Inflammatory macrophage treated with lipopolysaccharide for 4 hours (primary cell): ENCODE data around the gene AKAP8.

Source experiments
- DNase-seq: peaks from one replicate; pipeline ENCODE4 v3.0.0-alpha.2; 2020

The AKAP8 gene

DNA sequence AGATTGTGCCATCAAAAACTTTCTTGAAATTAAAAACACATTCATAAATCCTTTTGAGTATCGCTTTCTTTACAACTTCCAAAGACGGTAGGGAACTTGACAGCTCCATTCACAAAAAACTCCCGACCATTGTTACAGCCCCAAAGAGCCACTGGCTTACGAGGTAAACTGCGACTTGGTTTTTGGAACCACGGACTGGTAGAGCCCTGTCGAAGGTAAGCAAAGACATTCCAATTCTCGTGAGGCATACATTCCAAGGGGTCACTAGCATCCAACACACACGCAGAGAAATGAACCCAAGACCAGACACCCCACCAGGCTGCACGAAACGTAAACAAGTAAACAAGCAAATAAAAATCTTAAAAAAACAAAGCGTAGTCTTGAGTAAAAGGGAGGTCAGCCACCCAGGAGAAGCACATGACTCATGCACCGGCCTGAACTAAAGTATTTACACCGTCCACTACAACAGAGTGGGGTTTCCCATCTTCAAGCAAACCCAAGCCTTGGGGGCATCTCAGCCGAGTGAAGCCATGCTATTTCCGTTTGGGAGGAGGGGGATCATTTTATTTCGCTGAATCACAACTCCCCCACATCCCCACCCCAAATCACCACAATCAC lies 48.7 kb downstream of the AKAP8 start:
- DNase-seq: peak; percentile 47

DNA sequence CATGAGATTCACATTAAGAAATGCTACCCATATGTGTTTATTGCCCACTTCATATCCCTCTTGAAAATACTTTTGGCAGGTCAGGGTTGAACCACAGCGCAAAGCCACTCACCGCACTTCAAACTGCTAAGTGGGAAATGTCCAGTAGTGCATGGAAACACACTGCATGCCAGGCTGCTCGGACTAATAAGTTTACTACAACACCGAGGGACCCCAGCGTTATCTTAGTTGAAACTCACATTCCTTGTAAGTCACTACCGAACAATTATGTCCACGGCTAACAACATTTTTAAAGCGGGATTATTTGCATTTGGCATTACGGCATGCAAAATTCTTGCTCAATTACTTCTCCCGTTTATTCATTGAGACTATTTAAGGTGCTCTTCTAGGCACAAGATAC lies 51.3 kb downstream of the AKAP8 start:
- no peak for DNase-seq

DNA sequence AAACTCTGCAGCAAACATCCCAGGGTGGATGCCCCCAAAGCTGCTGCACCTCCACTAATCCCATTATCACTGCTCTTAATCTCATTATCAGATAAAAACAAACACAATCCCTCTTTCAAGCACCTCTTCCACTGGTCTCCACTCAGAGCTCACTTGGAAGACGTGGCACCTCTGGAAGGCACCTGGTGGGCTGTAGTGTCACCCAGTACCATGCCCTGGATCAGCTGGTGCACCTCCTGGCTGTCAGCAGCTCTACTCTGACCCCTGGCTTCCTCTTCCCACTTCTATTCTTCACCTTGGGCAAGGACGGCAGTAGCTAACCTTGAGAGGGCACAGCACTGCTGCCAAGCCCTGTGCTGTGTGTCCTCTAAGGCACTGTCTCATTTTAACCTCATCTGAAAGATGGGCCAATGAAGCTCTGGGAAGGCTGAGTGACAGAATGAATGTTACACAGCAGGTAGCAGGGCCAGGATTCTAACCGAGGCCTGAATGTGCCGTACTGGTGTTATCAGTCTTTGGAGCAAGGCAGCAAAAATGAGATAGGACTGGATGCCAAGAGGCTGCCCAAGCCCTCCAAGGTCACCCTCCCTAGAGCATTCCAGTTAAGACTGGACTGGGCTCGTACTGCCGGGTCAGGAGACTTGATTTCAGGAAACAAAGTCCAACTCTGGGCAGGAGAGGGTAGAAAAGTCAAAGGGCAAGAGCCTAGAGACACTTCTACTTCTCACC lies 54.6 kb downstream of the AKAP8 start:
- no peak for DNase-seq

DNA sequence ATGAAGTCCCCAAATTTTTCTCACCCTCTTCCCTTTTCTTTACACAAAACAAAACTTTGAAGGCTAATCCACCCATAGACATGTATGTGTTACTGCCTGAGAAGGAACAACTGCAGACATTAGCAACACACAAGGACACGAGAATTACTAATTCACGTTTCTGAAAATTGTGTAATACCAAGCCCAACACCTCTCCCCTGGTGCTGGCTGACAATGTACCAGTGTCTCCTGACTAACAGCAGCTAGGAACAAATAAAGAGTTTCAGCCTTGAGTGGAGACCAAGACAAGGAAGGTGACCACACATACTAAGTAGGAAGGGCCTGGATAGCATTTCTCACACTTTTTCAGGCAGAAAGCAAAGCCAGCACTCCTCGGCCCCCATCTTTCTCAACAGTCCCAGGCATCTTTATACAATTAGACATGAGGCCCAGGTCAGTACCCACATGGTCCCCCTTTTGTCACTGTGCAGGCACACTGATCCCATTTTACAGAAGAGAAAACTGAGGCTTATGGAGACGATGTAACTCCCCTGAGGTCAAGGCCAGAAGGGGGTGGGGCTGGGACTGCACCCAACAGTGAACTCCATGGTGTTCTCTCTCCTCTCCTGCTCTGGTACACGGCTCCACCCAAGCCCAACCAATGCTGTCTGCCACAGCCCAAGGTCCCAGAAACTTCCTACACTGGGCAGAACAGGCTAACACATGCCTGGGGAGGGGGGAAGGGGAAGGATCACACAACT lies 55.9 kb downstream of the AKAP8 start:
- DNase-seq: peak; percentile 61

DNA sequence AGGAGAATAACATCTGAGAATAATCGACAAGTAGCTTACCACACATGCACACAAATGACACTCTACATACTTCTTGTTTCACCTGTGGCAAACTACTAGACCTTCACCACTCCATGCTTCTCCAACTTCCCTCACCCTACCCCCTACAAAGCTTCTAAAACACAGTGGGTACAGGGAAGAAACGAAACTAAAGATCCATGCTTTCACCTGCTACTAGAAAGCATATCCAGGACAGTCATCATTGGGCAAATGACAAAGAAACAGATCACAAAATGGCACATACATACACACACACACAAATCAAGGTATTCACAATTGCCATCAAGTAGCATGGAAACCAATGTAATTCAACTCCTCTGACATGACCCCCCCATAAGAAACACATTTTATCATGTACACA lies 57.8 kb downstream of the AKAP8 start:
- DNase-seq: no peak

DNA sequence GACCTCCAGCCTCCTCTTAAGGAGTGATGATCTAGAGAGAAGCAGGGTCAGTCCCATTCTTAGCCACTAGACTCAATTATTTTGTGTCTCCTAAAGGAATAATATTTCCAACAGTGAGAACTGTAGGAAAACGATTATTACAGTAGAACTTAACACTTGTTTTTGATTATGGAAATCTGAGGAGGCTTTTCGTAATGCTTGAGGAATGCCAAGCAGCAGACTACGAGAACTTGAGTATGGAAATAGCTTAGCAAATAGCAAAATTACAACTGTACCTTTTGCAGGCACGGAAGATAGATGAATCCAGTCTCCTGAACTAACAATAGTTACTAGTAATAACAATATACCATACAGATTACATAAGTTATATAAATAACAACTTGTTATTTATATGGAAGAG lies 59.5 kb downstream of the AKAP8 start:
- DNase-seq: no peak

DNA sequence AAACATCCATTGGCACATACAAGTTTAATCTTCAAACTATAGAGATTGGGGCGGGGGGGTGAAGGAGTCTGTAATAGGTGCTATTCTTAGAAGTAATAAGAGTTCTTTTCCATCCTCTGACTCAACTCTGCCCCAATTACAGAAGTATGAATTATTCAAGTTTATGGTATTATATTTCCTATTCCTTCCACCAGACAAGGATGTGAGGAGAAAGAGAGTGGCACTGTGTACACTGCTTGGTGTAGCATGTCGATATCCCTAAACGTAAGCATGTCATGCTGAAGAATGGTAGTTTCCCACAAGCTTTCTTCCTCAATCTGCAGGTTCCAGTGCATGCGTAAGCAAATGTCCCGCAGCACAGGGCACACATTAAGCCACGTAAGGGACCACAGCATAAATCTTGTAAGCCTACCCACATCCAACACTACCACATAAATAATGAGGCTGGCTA lies 61.3 kb downstream of the AKAP8 start:
- peak; percentile 86 for DNase-seq

DNA sequence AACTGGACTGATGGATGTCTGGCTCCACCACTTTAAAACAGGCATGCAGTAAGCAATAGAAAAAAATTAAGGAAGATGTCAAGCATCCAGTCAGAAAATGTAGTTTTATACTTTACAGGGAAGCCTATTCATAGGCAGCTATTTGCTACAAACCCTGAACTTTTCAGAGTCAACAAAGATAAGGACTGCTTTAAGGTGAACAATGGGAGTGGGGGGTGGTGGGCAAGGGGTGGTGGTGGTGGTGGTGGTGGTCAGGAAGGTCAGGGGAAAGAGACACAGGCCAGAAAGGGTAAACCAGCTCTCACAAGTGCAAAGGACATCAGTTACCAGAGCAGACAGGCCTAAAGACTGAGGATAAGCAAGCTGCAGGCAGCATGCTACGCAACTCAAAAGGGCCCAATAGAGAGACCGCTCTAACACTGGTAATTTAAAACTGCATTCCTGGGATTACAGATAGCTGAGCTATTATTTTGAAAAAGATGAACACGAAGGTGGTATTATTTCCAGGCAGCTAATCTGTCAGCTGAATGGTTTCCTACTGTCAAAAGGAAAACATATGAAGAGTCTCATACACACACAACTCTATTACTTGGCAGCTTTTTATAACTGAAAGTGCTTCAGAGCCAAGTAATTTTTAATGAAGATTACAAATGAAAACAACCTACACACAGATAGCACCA lies 62.1 kb downstream of the AKAP8 start:
- no peak for DNase-seq

DNA sequence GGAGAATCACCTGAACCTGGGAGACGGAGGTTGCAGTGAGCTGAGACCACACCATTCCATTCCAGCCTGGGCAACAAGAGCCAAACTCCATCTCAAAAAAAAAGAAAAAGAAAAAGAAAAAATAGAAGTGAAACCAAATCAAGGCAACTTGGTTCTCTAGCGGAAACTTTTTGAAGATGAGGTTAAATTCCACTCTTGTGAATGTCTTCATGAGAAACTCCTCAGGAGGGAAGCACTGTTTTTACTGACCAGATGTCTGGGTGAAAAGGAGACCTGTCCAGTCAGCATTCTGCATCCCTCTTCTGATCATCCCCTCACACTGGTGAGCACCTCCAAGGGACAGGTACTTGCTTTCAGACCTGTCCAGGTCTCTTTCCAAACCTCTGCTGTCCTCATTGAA lies 63.1 kb downstream of the AKAP8 start:
- peak; percentile 63 for DNase-seq

DNA sequence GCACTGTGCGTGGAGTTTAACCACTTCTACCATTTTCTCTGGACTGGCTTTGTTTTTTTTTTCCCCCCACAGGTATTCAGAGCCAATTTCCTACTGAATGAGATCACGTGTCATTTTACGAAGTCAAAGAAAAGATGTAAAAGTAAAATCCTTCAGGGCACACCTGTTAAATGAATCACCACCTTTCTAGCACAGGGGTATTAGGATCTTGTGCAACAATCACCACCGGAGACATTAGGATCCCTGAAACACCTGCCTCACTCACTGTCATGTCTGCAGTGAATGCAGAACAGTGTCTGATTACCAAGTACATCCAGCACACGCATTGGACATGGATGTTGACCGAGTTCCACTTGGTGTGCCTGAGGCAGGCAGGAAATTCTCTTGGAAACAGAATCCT lies 64.5 kb downstream of the AKAP8 start:
- DNase-seq: no peak

DNA sequence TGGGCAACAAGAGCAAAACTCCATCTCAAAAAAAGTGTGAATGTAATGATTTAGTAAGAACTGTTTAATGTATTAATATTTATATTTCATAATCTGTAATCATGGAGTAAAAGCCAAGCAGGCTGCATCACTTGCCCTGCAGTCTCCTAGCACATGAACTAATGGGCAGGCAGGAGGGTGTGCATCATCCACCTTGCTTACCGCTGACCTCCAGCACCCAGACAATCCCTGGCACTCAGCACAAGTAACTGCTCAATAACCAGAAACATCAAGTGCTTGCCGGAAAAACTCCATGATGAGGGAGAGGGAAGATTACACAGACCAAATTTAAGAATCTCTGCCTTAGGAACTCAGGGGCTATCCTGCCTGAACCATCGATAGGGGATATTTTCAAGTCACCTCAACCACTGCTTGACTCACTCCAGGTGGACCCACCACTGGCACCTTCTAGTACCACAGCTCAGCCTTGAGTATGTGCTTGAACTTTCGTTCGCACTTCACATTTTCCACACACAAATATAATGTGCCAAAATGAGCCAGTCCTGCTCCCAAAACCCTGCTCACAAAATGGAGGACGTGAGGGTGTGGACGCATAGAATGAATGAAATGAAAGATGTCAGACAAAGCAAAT lies 65.8 kb downstream of the AKAP8 start:
- no peak for DNase-seq

DNA sequence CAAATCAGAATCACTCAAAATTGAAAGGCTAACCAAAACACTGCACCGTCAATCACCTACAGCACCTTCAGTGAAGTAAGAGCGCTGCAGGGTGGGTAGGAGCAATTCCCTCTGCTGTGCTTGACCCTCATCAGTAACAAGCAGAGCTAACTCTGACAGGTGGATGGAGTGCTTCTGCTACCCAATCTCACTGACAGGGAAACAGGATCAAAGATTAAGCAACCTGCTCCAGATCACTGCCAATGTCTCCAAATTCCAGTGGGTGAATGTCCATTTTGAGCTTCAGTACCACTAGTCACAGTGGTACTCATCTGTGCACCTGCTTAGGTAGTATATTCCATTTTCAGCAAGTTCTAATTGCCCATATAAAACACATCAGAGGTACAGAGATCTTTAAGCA lies 72.4 kb downstream of the AKAP8 start:
- no peak for DNase-seq

DNA sequence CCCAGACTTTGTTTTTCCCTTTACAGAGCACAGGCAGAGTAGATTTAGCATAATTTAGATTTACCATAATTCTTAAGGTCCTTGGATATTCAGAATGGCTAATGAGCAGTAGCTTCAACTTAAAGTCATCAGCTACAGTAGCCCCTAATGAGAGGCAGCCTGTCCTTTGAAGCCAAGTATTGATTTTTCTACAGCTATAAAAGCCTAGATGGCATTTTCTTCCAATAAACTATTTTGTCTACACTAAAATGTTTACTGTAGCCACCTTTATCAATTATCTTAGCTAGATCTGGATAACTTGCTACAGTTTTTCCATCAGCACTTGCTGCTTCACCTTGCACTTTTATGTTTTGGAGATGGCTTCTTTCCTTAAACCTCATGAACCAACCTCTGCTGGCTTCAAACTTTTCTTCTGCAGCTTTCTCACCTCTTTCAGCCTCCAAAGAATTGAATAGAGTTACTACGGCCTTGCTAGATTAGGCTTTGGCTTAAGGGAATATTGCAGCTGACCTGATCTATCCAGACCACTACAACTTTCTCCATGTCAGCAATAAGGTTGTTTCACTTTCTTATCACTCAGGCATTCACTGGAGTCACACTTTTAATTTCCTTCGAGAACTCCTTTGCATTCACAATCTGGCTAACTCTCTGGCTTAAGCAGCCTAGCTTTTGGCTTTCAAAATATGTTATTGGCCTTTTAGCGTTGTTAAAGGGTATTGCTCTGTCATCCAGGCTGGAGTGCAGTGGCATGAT lies 73.8 kb downstream of the AKAP8 start:
- DNase-seq: no peak

DNA sequence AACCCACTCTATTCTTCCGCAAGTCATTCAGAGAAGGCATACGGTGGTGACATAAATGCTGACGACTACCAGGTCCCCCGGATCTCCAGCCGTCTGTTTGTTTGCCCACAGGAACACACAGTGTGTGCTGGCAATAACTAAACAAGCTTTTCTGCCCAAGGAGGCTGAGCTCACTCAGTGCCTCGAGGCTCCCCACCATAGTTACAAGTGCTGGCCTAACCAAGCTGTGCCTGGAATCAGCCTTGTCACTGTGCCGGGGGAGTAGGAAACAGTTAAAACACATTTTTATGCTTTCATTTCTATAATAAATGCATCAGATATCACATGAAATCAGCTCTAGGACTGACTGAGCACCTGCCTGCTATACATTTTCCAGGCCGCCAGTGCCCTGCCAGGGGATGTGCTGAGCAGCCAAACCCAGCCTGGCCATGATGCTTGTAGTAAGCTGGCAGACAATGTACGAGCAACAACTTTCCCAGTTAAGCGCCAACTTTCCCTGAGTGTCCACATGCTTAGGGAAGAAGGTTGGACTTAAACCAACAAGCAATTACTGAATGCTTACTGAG lies 75.4 kb downstream of the AKAP8 start:
- DNase-seq: no peak
